A673 (cell line): Measurements from ENCODE around the gene ERMP1. TPM values are rescaled to one million over a fixed set of nuclear protein-coding genes. Genes with fewer than 3 reads are reported as not detected.

Experiments used
- BruUV-seq: library from RNA; stranded (reverse); fragments of 400-500 nt; replicated peaks from 2 replicates; lab custom pipeline; 2021; lab: Mats Ljungman, UMichigan
- CTCF ChIA-PET: fragments of 300-600 bp; sonication (Branson Sonifier 250); formaldehyde crosslinking; loops from one replicate; lab custom pipeline; 2022; ENCODE audit warnings: antibody characterized with exemption; lab: Charles Lee
- POLR2A ChIA-PET: fragments of 300-600 bp; sonication (Branson Sonifier 250); formaldehyde crosslinking; loops from one replicate; lab custom pipeline; 2022; ENCODE audit warnings: antibody characterized with exemption; ENCODE audit not compliant: low non-redundant PET; lab: Charles Lee
- DNase-seq: peaks from one replicate; pipeline ENCODE4 v3.0.0-alpha.2; 2015; ENCODE audit warnings: low spot score
- H3K27ac ChIP-seq: fragments of 200-600 bp; sonication (generic); 2 replicates; pipeline ENCODE4 v1.5.1; 2016; ENCODE audit warnings: mixed run types, low read depth, mild to moderate bottlenecking, mixed read lengths, antibody characterized with exemption, low read length; ENCODE audit not compliant: poor library complexity, severe bottlenecking
- H3K27me3 ChIP-seq: fragments of 200-600 bp; sonication (generic); replicated peaks from 2 replicates; pipeline ENCODE4 v1.6.1; 2017; ENCODE audit warnings: mixed run types, low read depth, mild to moderate bottlenecking, mixed read lengths, antibody characterized with exemption, low read length; ENCODE audit not compliant: insufficient read depth, poor library complexity
- H3K36me3 ChIP-seq: fragments of 200-600 bp; sonication (generic); 2 replicates; pipeline ENCODE4 v1.6.1; 2016; ENCODE audit warnings: mixed run types, mild to moderate bottlenecking, mixed read lengths, antibody characterized with exemption, low read length; ENCODE audit not compliant: insufficient read depth, poor library complexity, severe bottlenecking
- H3K4me1 ChIP-seq: fragments of 200-600 bp; sonication (generic); 2 replicates; pipeline ENCODE4 v1.6.1; 2017; ENCODE audit warnings: mixed run types, mild to moderate bottlenecking, mixed read lengths, antibody characterized with exemption, low read length; ENCODE audit not compliant: insufficient read depth, poor library complexity, severe bottlenecking
- H3K4me3 ChIP-seq: fragments of 200-600 bp; sonication (generic); 2 replicates; pipeline ENCODE4 v1.5.1; 2016; ENCODE audit warnings: low read depth, mixed run types, mild to moderate bottlenecking, mixed read lengths, low read length; ENCODE audit not compliant: poor library complexity, severe bottlenecking
- H3K9me3 ChIP-seq: fragments of 200-600 bp; sonication (generic); 2 replicates; pipeline ENCODE4 v1.6.1; 2016; ENCODE audit warnings: mixed run types, low read depth, mild to moderate bottlenecking, mixed read lengths, antibody characterized with exemption, low read length; ENCODE audit not compliant: poor library complexity, severe bottlenecking
- CTCF ChIP-seq: fragments of 300-800, 200-600 bp; sonication (generic); conservative IDR thresholded peaks from 2 replicates; pipeline ENCODE4 v1.5.1; 2017; ENCODE audit warnings: low read depth, mild to moderate bottlenecking, antibody characterized with exemption, low read length, moderate library complexity, mixed read lengths
- EZH2 ChIP-seq: fragments of 200-600 bp; sonication (generic); IDR thresholded peaks from 2 replicates; pipeline ENCODE4 v1.6.1; 2017; ENCODE audit warnings: borderline replicate concordance, low read depth, mild to moderate bottlenecking, mixed read lengths, antibody characterized with exemption, low read length; ENCODE audit not compliant: poor library complexity, severe bottlenecking
- intact Hi-C: fragments of 100-400 bp; cut with micrococcal nuclease; formaldehyde crosslinking; loops from one replicate; pipeline ENCODE4 v1.10.0; 2022; ENCODE audit not compliant: unreplicated experiment
- total RNA-seq: library from RNA; stranded (reverse); gene quantifications from 2 replicates; pipeline ENCODE4 v1.2.3, GENCODE V29; 2021

ERMP1 gene
- total RNA-seq, 1 experiment from 2014 or later = 11.5 TPM

DNA sequence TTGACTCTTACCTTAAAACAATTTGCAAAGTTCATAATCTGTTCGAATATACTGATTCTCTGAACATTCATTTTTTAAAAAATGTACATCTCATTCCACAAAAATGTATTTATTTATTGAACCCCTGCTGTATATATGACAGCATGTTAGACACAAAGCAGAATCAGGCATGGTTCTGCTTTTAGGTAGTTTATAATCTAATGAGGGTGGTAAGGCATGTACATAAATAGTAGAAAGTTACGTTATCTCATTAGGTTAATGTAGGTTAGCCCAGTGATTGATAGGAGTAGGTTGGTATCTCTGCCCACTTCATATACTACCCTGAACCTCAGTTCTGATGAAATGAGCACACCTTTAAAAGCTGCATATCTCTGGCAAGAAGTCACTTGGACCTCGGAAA lies 89.8 kb downstream of the ERMP1 start:
- intact Hi-C loops = no loop called here
- no peaks in the 10 kb centered on the region for H3K9me3 ChIP-seq
- CTCF ChIA-PET = no interaction called here
- no peak overlapping the region for H3K4me3 ChIP-seq
- no peak for TF ChIP-seq EZH2
- no peak for TF ChIP-seq CTCF
- H3K27ac ChIP-seq = no peak overlapping the region
- BruUV-seq = no TSS peak
- H3K36me3 ChIP-seq = peaks cover 16% of the 10 kb centered on the region
- H3K27me3 ChIP-seq = no peaks in the 10 kb centered on the region
- POLR2A ChIA-PET = no interaction called here
- no peak for DNase-seq
- no peaks in the 10 kb centered on the region for H3K4me1 ChIP-seq

GRCh38 chr9:5736563-5737346 lies 96.2 kb downstream of the ERMP1 start:
- CTCF ChIA-PET = no interaction called here
- intact Hi-C loops = no loop called here
- POLR2A ChIA-PET = no interaction called here
- H3K36me3 ChIP-seq = peaks cover 8% of the 10 kb centered on the region
- no peak for TF ChIP-seq EZH2
- no peak for TF ChIP-seq CTCF
- no peak overlapping the region for H3K4me3 ChIP-seq
- no TSS peak for BruUV-seq
- H3K9me3 ChIP-seq = no peaks in the 10 kb centered on the region
- DNase-seq = no peak
- no peaks in the 10 kb centered on the region for H3K4me1 ChIP-seq
- H3K27ac ChIP-seq = no peak overlapping the region
- no peaks in the 10 kb centered on the region for H3K27me3 ChIP-seq

- BruUV-seq = no TSS peak
- Histone ChIP-seq H3K9me3 (no peaks in the 10 kb centered on the region), H3K4me3 (no peak overlapping the region), H3K36me3 (peaks cover 8% of the 10 kb centered on the region), H3K4me1 (no peaks in the 10 kb centered on the region), H3K27ac (no peak overlapping the region), H3K27me3 (no peaks in the 10 kb centered on the region)
- POLR2A ChIA-PET = no interaction called here
- CTCF ChIA-PET = no interaction called here
- intact Hi-C loops = no loop called here
- no peak for DNase-seq
- TF ChIP-seq EZH2 (no peak), CTCF (no peak)
Measured at GRCh38 chr9:5735072-5735471, 97.8 kb downstream of the ERMP1 start.

Other genes with a start within 250 kb of the ERMP1 start
- gene RIC1, start 204.0 kb downstream of the ERMP1 start, total RNA-seq = 23.3 and 24.7 TPM in 2 replicates
- gene MLANA, start 57.8 kb upstream of the ERMP1 start, total RNA-seq = not detected in 2 replicates
- gene RANBP6, start 182.5 kb upstream of the ERMP1 start, total RNA-seq = 16.8 and 20.1 TPM in 2 replicates